ENCODE results near the gene PANX3. TPM values are rescaled to one million over a fixed set of nuclear protein-coding genes. Genes with fewer than 3 reads are reported as not detected.

The PANX3 gene
- total RNA-seq, 1 experiment from 2014 or later: not detected

- no peak overlapping the region for H2BK12ac ChIP-seq (ENCODE audit: insufficient read length, low read depth, low read length)
- H3K14ac ChIP-seq (ENCODE audit: insufficient read depth, low read length): no peak overlapping the region
- H4K20me1 ChIP-seq (ENCODE audit: control insufficient read depth, insufficient read depth, insufficient read length): no peaks in the 10 kb centered on the region
- Mint-ChIP-seq H3K9me3 (no peaks in the 10 kb centered on the region; a peak in 1 of 5 replicates), H3K36me3 (ENCODE audit: insufficient read depth in 1 of 3, low read depth in 3 of 3) (no peaks in the 10 kb centered on the region), H3K4me1 (peaks cover 7 to 8% of the 10 kb centered on the region in 2 experiments), H3K4me3 (no peak overlapping the region), H3K27me3 (ENCODE audit: low read depth) (no peaks in the 10 kb centered on the region), H3K27ac (no peak overlapping the region)
- H4K5ac ChIP-seq (ENCODE audit: insufficient read length, low read depth, low read length): no peak overlapping the region
- H2AFZ ChIP-seq (ENCODE audit: low read length): no peak overlapping the region
- no peak overlapping the region for H3K18ac ChIP-seq (ENCODE audit: insufficient read length, low read depth, low read length)
- H2AK5ac ChIP-seq (ENCODE audit: insufficient read length, low read length): no peak overlapping the region
- H3K4me1 ChIP-seq (ENCODE audit: insufficient read depth, low read length): peaks cover 3% of the 10 kb centered on the region; the same call in 1 of the 2 replicates
- TF ChIP-seq CTCF (conservative IDR thresholded peaks at IDR 0.05): no peak
- H3K79me2 ChIP-seq (ENCODE audit: insufficient read depth, low read length): no peaks in the 10 kb centered on the region
- H4K91ac ChIP-seq (ENCODE audit: insufficient read length, low read depth, low read length): no peak overlapping the region
- no peaks in the 10 kb centered on the region for H3K23me2 ChIP-seq (ENCODE audit: insufficient read length, low read depth, low read length, poor library complexity, severe bottlenecking)
- no peak overlapping the region for H2BK15ac ChIP-seq (ENCODE audit: low read depth, low read length)
- no peak overlapping the region for H2BK120ac ChIP-seq (ENCODE audit: low read depth, low read length, poor library complexity, severe bottlenecking)
- H3K9ac ChIP-seq (ENCODE audit: extremely low read depth, insufficient read length, low read length): no peak overlapping the region
- H3K4me2 ChIP-seq (ENCODE audit: insufficient read depth, insufficient read length, low read length): no peak overlapping the region
- no peaks in the 10 kb centered on the region for H3K27me3 ChIP-seq (ENCODE audit: insufficient read depth, low read length)
- no peak overlapping the region for H3K4ac ChIP-seq (ENCODE audit: low read depth, low read length)
- WGBS (ENCODE audit: extremely low coverage, insufficient read length, low lambda C conversion rate): no CpG with 5 or more reads among the region's 3 CpGs
- H3K23ac ChIP-seq (ENCODE audit: insufficient read length, low read depth, low read length): no peak overlapping the region
- no peak overlapping the region for H3T11ph ChIP-seq (ENCODE audit: low read length)
- H3K79me1 ChIP-seq (ENCODE audit: insufficient read depth, low read depth, low read length, poor library complexity, severe bottlenecking): no peaks in the 10 kb centered on the region
- no peak overlapping the region for H3K27ac ChIP-seq (ENCODE audit: insufficient read length, low read depth, low read length)
- no peak overlapping the region for H4K8ac ChIP-seq (replicated peaks; ENCODE audit: insufficient read length, low read depth, low read length)
- H2BK5ac ChIP-seq (ENCODE audit: insufficient read length, low read length): no peak overlapping the region
- H3K56ac ChIP-seq (ENCODE audit: insufficient read length, low read depth, low read length): no peak overlapping the region
- no peaks in the 10 kb centered on the region for H3K9me3 ChIP-seq (ENCODE audit: control insufficient read depth, low read depth, low read length)
- DNase-seq: no peak
- H2BK20ac ChIP-seq (ENCODE audit: low read depth, low read length, poor library complexity, severe bottlenecking): no peak overlapping the region
Observed at GRCh38 chr11:124605719-124606118, 5.5 kb upstream of the PANX3 start.
